B cell (primary cell): Measurements from ENCODE around the gene IGFBP7.

ENCODE experiments used
- EZH2 ChIP-seq: IDR thresholded peaks from 2 replicates; pipeline ENCODE4 v1.6.1; 2012; ENCODE audit warnings: borderline replicate concordance, low read depth, mild to moderate bottlenecking, moderate library complexity, low read length; ENCODE audit not compliant: insufficient read depth, poor library complexity, severe bottlenecking
- TF ChIP-seq, protein P1 (sequence below): fragments of 200-600 bp; IDR thresholded peaks from one replicate; pipeline ENCODE4 v1.8.0; 2022; ENCODE audit warnings: antibody characterized with exemption, mild to moderate bottlenecking

- TF ChIP-seq, protein P1, sequence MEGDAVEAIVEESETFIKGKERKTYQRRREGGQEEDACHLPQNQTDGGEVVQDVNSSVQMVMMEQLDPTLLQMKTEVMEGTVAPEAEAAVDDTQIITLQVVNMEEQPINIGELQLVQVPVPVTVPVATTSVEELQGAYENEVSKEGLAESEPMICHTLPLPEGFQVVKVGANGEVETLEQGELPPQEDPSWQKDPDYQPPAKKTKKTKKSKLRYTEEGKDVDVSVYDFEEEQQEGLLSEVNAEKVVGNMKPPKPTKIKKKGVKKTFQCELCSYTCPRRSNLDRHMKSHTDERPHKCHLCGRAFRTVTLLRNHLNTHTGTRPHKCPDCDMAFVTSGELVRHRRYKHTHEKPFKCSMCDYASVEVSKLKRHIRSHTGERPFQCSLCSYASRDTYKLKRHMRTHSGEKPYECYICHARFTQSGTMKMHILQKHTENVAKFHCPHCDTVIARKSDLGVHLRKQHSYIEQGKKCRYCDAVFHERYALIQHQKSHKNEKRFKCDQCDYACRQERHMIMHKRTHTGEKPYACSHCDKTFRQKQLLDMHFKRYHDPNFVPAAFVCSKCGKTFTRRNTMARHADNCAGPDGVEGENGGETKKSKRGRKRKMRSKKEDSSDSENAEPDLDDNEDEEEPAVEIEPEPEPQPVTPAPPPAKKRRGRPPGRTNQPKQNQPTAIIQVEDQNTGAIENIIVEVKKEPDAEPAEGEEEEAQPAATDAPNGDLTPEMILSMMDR = no peak
- TF ChIP-seq EZH2 = no peak
Measured at GRCh38 chr4:57074744-57075143, 35.4 kb downstream of the IGFBP7 start.
